Measurements from ENCODE around the gene BABAM2.

Gene BABAM2

GRCh38 chr2:28173377-28173776 lies 282.8 kb downstream of the BABAM2 start:
- no peak for DNase-seq

GRCh38 chr2:28174211-28174610 lies 283.7 kb downstream of the BABAM2 start:
- DNase-seq = no peak

- DNase-seq = no peak
Observed at GRCh38 chr2:28175028-28175427, 284.5 kb downstream of the BABAM2 start.

GRCh38 chr2:28178946-28179345 lies 288.4 kb downstream of the BABAM2 start:
- DNase-seq = no peak

- no peak for DNase-seq
Observed at GRCh38 chr2:28181801-28182200, 291.3 kb downstream of the BABAM2 start.

GRCh38 chr2:28182348-28182747 lies 291.8 kb downstream of the BABAM2 start:
- DNase-seq = no peak

- no peak for DNase-seq
Observed at GRCh38 chr2:28185153-28185552, 294.6 kb downstream of the BABAM2 start.

- no peak for DNase-seq
Observed at GRCh38 chr2:28185891-28186290, 295.4 kb downstream of the BABAM2 start.

- DNase-seq = no peak
Observed at GRCh38 chr2:28187186-28187585, 296.7 kb downstream of the BABAM2 start.

- DNase-seq = no peak
Observed at GRCh38 chr2:28188436-28188835, 297.9 kb downstream of the BABAM2 start.

GRCh38 chr2:28193630-28194403 lies 303.3 kb downstream of the BABAM2 start:
- no peak for DNase-seq

GRCh38 chr2:28199995-28200679 lies 309.6 kb downstream of the BABAM2 start:
- DNase-seq = no peak

GRCh38 chr2:28201671-28202180 lies 311.2 kb downstream of the BABAM2 start:
- no peak for DNase-seq

GRCh38 chr2:28202719-28203118 lies 312.2 kb downstream of the BABAM2 start:
- DNase-seq = no peak

- DNase-seq = no peak
Observed at GRCh38 chr2:28206762-28207161, 316.2 kb downstream of the BABAM2 start.

GRCh38 chr2:28209261-28209691 lies 318.7 kb downstream of the BABAM2 start:
- no peak for DNase-seq

GRCh38 chr2:28209864-28210263 lies 319.3 kb downstream of the BABAM2 start:
- no peak for DNase-seq

- DNase-seq = no peak
Observed at GRCh38 chr2:28210535-28210934, 320.0 kb downstream of the BABAM2 start.

- DNase-seq = no peak
Observed at GRCh38 chr2:28216331-28216730, 325.8 kb downstream of the BABAM2 start.

GRCh38 chr2:28217042-28217740 lies 326.7 kb downstream of the BABAM2 start:
- no peak for DNase-seq

- DNase-seq = no peak
Observed at GRCh38 chr2:28219138-28219537, 328.6 kb downstream of the BABAM2 start.

- DNase-seq = no peak
Observed at GRCh38 chr2:28219758-28220368, 329.3 kb downstream of the BABAM2 start.

Measured in hematopoietic multipotent progenitor cell treated with erythropoietin and hydrocortisone succinate and interleukin-3 and kit ligand, for 6 days (in vitro differentiated cells).